Mammary epithelial cell (primary cell): ENCODE measurements around the gene NCOR1.

Source experiments
- EZH2 ChIP-seq: IDR thresholded peaks from 2 replicates; pipeline ENCODE4 v1.6.1; 2012; ENCODE audit warnings: low read length, inconsistent platforms, borderline replicate concordance
- TF ChIP-seq, protein P1 (sequence below), 2 donors: IDR thresholded peaks in 1 of 2; conservative IDR thresholded peaks in 1 of 2; 2 replicates each; pipeline ENCODE4 v1.5.1; 2011 to 2012; ENCODE audit warnings: inconsistent platforms in 2 of 2, low read length in 2 of 2, mild to moderate bottlenecking in 2 of 2, control low read depth in 1 of 2, low read depth in 1 of 2; ENCODE audit not compliant: insufficient read depth in 1 of 2; ENCODE audit errors: extremely low read depth in 1 of 2

DNA sequence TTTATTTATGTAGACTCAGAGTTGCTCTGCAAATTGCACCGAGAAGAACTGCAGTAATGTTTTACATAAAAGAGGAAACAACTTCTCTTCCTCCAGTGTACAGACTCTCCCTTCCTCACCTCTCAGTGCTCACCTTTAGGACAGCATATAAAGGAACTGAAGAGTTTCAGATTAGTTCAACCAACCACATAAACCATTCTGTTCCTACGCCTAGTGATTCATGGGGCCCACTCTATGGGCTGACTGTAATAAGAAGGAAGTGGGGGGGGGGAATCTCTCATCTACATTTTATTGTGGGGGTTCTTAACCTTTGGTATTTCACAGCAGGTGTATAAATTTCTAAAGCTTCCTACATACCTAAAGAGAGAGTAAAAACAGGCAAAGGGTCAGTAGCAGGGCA lies 234.1 kb downstream of the NCOR1 start:
- no peak for TF ChIP-seq EZH2
- TF ChIP-seq, protein P1, sequence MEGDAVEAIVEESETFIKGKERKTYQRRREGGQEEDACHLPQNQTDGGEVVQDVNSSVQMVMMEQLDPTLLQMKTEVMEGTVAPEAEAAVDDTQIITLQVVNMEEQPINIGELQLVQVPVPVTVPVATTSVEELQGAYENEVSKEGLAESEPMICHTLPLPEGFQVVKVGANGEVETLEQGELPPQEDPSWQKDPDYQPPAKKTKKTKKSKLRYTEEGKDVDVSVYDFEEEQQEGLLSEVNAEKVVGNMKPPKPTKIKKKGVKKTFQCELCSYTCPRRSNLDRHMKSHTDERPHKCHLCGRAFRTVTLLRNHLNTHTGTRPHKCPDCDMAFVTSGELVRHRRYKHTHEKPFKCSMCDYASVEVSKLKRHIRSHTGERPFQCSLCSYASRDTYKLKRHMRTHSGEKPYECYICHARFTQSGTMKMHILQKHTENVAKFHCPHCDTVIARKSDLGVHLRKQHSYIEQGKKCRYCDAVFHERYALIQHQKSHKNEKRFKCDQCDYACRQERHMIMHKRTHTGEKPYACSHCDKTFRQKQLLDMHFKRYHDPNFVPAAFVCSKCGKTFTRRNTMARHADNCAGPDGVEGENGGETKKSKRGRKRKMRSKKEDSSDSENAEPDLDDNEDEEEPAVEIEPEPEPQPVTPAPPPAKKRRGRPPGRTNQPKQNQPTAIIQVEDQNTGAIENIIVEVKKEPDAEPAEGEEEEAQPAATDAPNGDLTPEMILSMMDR (conservative IDR thresholded peaks at IDR 0.05 in 1 of 2, IDR thresholded peaks at IDR 0.05 in 1 of 2; ENCODE audit: extremely low read depth in 1 of 2, insufficient read depth in 1 of 2, low read depth in 1 of 2, low read length in 2 of 2) = no peak
